Astrocyte (in vitro differentiated cells and primary cell): ENCODE data around the gene LRBA. TPM values are rescaled to one million over a fixed set of nuclear protein-coding genes. Genes with fewer than 3 reads are reported as not detected.

ENCODE experiments used
- DNase-seq: peaks from one replicate; pipeline ENCODE4 v3.0.0-alpha.2; 2010; ENCODE audit warnings: low read depth
- FAIRE-seq: peaks from 2 replicates; lab custom pipeline; 2011; peaks lifted over from hg19 to GRCh38; lab: Jason Lieb, UNC
- H2AFZ ChIP-seq: 2 replicates; pipeline ENCODE4 v1.6.0; 2012; ENCODE audit warnings: low read depth, low read length, inconsistent platforms
- H3K27ac ChIP-seq: 2 replicates; pipeline ENCODE4 v1.5.1; 2011; ENCODE audit warnings: low read depth, low read length, inconsistent platforms
- H3K27me3 ChIP-seq: 2 replicates; pipeline ENCODE4 v1.6.0; 2011; ENCODE audit warnings: low read length, inconsistent platforms; ENCODE audit not compliant: insufficient read depth
- H3K36me3 ChIP-seq: 2 replicates; pipeline ENCODE4 v1.5.1; 2011; ENCODE audit warnings: low read length, inconsistent platforms; ENCODE audit not compliant: insufficient read depth
- H3K4me1 ChIP-seq: 2 replicates; pipeline ENCODE4 v1.5.1; 2011; ENCODE audit warnings: low read length, inconsistent platforms; ENCODE audit not compliant: insufficient read depth
- H3K4me2 ChIP-seq: 2 replicates; pipeline ENCODE4 v1.6.0; 2012; ENCODE audit warnings: low read length, inconsistent platforms
- H3K4me3 ChIP-seq: 2 replicates; pipeline ENCODE4 v1.5.1; 2011; ENCODE audit warnings: low read depth, mild to moderate bottlenecking, low read length, inconsistent platforms; ENCODE audit not compliant: insufficient read depth
- H3K79me2 ChIP-seq: 2 replicates; pipeline ENCODE4 v1.6.0; 2012; ENCODE audit warnings: mild to moderate bottlenecking, low read length, inconsistent platforms; ENCODE audit not compliant: insufficient read depth
- H3K9ac ChIP-seq: 2 replicates; pipeline ENCODE4 v1.6.0; 2012; ENCODE audit warnings: mild to moderate bottlenecking, low read length, inconsistent platforms
- H3K9me3 ChIP-seq: 2 replicates; pipeline ENCODE4 v1.5.1; 2012; ENCODE audit warnings: low read depth, mild to moderate bottlenecking, low read length, inconsistent platforms; ENCODE audit not compliant: insufficient read depth
- H4K20me1 ChIP-seq: 2 replicates; pipeline ENCODE4 v1.6.0; 2012; ENCODE audit warnings: low read length, inconsistent platforms; ENCODE audit not compliant: insufficient read depth
- H3K27ac Mint-ChIP-seq: one replicate; pipeline ENCODE4 v1.8.0; 2021; ENCODE audit warnings: mild to moderate bottlenecking, mixed read lengths; ENCODE audit not compliant: unreplicated experiment
- H3K27me3 Mint-ChIP-seq: one replicate; pipeline ENCODE4 v1.8.0; 2021; ENCODE audit warnings: low read depth, mixed read lengths; ENCODE audit not compliant: unreplicated experiment
- H3K36me3 Mint-ChIP-seq: one replicate; pipeline ENCODE4 v1.8.0; 2021; ENCODE audit warnings: low read depth, mixed read lengths; ENCODE audit not compliant: unreplicated experiment
- H3K4me1 Mint-ChIP-seq: one replicate; pipeline ENCODE4 v1.8.0; 2021; ENCODE audit warnings: low read depth, mixed read lengths; ENCODE audit not compliant: unreplicated experiment
- H3K4me3 Mint-ChIP-seq: one replicate; pipeline ENCODE4 v1.8.0; 2021; ENCODE audit warnings: mild to moderate bottlenecking, moderate library complexity, mixed read lengths; ENCODE audit not compliant: unreplicated experiment
- H3K9me3 Mint-ChIP-seq: one replicate; pipeline ENCODE4 v1.8.0; 2021; ENCODE audit warnings: mild to moderate bottlenecking, mixed read lengths; ENCODE audit not compliant: unreplicated experiment
- EZH2 ChIP-seq: IDR thresholded peaks from 2 replicates; pipeline ENCODE4 v1.6.1; 2012; ENCODE audit warnings: mild to moderate bottlenecking, low read length, inconsistent platforms; ENCODE audit not compliant: insufficient read depth
- total RNA-seq: library from RNA; stranded (reverse); gene quantifications from 2 replicates; pipeline ENCODE4 v1.2.1, GENCODE V29; 2021
- TF ChIP-seq, protein P1 (sequence below): IDR thresholded peaks from 2 replicates; pipeline ENCODE4 v1.5.1; 2011; ENCODE audit warnings: low read depth, mild to moderate bottlenecking, inconsistent platforms, low read length, moderate library complexity; ENCODE audit not compliant: insufficient read depth

The LRBA gene
- total RNA-seq, 1 donor from 2014 or later: 25.3 TPM

DNA sequence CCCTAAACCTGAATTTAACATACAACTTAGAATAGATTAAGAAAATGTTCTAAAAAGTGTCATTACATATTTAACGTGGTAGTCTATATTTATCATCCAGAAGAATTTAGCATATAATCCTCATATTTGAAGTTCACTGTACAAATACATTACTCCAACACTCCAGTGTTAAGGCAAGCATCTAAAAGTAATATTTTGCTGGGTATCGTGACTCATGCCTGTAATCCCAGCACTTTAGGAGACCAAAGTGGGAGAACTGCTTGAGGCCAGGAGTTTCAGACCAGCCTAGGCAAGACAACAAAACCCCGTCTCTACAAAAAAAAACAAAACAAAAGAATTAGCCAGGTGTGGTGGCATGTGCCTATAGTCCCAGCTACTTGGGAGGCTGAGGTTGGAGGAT is 24.8 kb downstream of the LRBA start:
- Mint-ChIP-seq H3K36me3 (peaks cover 1% of the 10 kb centered on the region), H3K4me3 (no peak overlapping the region), H3K27ac (no peak overlapping the region), H3K27me3 (no peaks in the 10 kb centered on the region), H3K4me1 (no peaks in the 10 kb centered on the region), H3K9me3 (no peaks in the 10 kb centered on the region)
- DNase-seq: no peak
- H3K4me1 ChIP-seq: no peaks in the 10 kb centered on the region
- no peaks in the 10 kb centered on the region for H3K36me3 ChIP-seq
- no peak overlapping the region for H3K4me3 ChIP-seq
- H3K27me3 ChIP-seq: no peaks in the 10 kb centered on the region
- H3K79me2 ChIP-seq: peaks cover 12% of the 10 kb centered on the region
- no peak overlapping the region for H2AFZ ChIP-seq
- no peak for FAIRE-seq
- no peak overlapping the region for H3K9ac ChIP-seq
- no peak overlapping the region for H3K27ac ChIP-seq
- TF ChIP-seq, protein P1, sequence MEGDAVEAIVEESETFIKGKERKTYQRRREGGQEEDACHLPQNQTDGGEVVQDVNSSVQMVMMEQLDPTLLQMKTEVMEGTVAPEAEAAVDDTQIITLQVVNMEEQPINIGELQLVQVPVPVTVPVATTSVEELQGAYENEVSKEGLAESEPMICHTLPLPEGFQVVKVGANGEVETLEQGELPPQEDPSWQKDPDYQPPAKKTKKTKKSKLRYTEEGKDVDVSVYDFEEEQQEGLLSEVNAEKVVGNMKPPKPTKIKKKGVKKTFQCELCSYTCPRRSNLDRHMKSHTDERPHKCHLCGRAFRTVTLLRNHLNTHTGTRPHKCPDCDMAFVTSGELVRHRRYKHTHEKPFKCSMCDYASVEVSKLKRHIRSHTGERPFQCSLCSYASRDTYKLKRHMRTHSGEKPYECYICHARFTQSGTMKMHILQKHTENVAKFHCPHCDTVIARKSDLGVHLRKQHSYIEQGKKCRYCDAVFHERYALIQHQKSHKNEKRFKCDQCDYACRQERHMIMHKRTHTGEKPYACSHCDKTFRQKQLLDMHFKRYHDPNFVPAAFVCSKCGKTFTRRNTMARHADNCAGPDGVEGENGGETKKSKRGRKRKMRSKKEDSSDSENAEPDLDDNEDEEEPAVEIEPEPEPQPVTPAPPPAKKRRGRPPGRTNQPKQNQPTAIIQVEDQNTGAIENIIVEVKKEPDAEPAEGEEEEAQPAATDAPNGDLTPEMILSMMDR: no peak
- TF ChIP-seq EZH2: no peak
- H4K20me1 ChIP-seq: peaks cover 9% of the 10 kb centered on the region
- no peak overlapping the region for H3K4me2 ChIP-seq
- no peaks in the 10 kb centered on the region for H3K9me3 ChIP-seq

DNA sequence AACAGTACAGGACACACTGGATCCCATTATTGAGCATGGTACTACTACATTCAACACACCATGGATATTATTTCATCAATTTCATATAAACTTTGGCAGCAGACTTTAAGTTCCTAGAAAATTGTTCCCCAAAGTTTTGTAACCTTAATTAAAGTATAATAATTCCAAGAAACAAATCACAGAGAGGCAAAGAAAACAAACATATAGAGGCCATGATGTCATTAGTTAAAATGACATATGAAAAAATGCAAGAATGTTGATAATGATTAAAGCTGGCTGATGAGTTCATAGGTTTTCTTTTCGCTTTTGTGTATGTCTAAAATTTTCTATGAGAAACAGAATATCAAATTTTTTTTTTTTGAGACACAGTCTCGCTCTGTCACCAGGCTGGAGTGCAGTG is 26.8 kb downstream of the LRBA start:
- H2AFZ ChIP-seq: no peak overlapping the region
- peaks cover 5% of the 10 kb centered on the region for H4K20me1 ChIP-seq
- TF ChIP-seq EZH2: no peak
- TF ChIP-seq, protein P1: no peak
- peak overlapping the region; percentile 26 for H3K27ac Mint-ChIP-seq
- DNase-seq: no peak
- no peak overlapping the region for H3K4me3 Mint-ChIP-seq
- no peaks in the 10 kb centered on the region for H3K27me3 ChIP-seq
- no peaks in the 10 kb centered on the region for H3K27me3 Mint-ChIP-seq
- no peak overlapping the region for H3K4me2 ChIP-seq
- peaks cover 1% of the 10 kb centered on the region for H3K36me3 Mint-ChIP-seq
- no peaks in the 10 kb centered on the region for H3K9me3 Mint-ChIP-seq
- H3K4me3 ChIP-seq: no peak overlapping the region
- H3K9ac ChIP-seq: no peak overlapping the region
- no peaks in the 10 kb centered on the region for H3K9me3 ChIP-seq
- FAIRE-seq: no peak
- H3K27ac ChIP-seq: no peak overlapping the region
- H3K4me1 Mint-ChIP-seq: no peaks in the 10 kb centered on the region
- peaks cover 7% of the 10 kb centered on the region for H3K79me2 ChIP-seq
- no peaks in the 10 kb centered on the region for H3K36me3 ChIP-seq
- H3K4me1 ChIP-seq: no peaks in the 10 kb centered on the region

DNA sequence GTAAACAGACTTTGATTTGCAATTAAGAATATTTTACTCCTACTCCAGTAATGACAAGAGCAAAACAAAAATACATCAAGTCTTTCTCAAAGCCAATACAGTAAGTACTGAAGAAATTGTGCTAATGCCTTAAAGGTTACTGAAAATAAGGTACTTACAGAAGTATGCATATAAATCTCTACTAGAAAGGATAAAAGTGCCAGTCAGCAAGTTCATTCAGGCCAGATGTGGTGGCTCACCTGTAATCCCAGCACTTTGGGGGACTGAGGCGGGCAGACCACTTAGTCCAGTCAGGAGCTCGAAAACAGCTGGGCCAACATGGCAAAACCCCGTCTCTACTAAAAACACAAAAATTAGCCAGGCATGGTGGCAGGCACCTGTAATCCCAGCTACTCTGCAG is 27.9 kb downstream of the LRBA start:
- DNase-seq: no peak
- no peaks in the 10 kb centered on the region for H3K9me3 ChIP-seq
- peaks cover 7% of the 10 kb centered on the region for H3K79me2 ChIP-seq
- H3K4me3 Mint-ChIP-seq: no peak overlapping the region
- TF ChIP-seq, protein P1: no peak
- TF ChIP-seq EZH2: no peak
- no peaks in the 10 kb centered on the region for H3K27me3 Mint-ChIP-seq
- H2AFZ ChIP-seq: no peak overlapping the region
- H3K27ac Mint-ChIP-seq: peak overlapping the region; percentile 26
- H3K4me3 ChIP-seq: no peak overlapping the region
- H4K20me1 ChIP-seq: peaks cover 5% of the 10 kb centered on the region
- H3K9ac ChIP-seq: no peak overlapping the region
- H3K4me1 Mint-ChIP-seq: no peaks in the 10 kb centered on the region
- H3K9me3 Mint-ChIP-seq: no peaks in the 10 kb centered on the region
- no peak overlapping the region for H3K27ac ChIP-seq
- H3K36me3 ChIP-seq: no peaks in the 10 kb centered on the region
- peaks cover 1% of the 10 kb centered on the region for H3K36me3 Mint-ChIP-seq
- no peak for FAIRE-seq
- no peaks in the 10 kb centered on the region for H3K4me1 ChIP-seq
- no peaks in the 10 kb centered on the region for H3K27me3 ChIP-seq
- H3K4me2 ChIP-seq: no peak overlapping the region
